ENCODE measurements around the gene RHOXF2. TPM values are rescaled to one million over a fixed set of nuclear protein-coding genes. Genes with fewer than 3 reads are reported as not detected.
"Not testable (repeated sequence)": the region's sequence is repeated elsewhere in the genome, so short reads cannot be mapped to it uniquely, and the experiment has no call there.

RHOXF2 gene
- total RNA-seq, 5 donors from 2014 or later (not counting 1 experiment from before 2014, with no cell fraction given), result 0.09 to 0.10 TPM; not detected in 3

GRCh38 chrX:120128306-120128846, 30.0 kb upstream of the RHOXF2 start:
- H3K27me3 Mint-ChIP-seq; H3K4me3 ChIP-seq (ENCODE audit: control insufficient read depth in 1 of 2, extremely low read depth in 1 of 2, low read length in 1 of 2); H3K27me3 ChIP-seq (replicated peaks in 1 of 2; ENCODE audit: control insufficient read depth in 2 of 2, extremely low read depth in 1 of 2, insufficient read depth in 2 of 2, low read length in 1 of 2); H3K27ac ChIP-seq (ENCODE audit: low read length); H3K9me3 ChIP-seq; H3K27ac Mint-ChIP-seq; H3K36me3 ChIP-seq (ENCODE audit: control insufficient read depth in 2 of 2, extremely low read depth in 1 of 2, insufficient read depth in 1 of 2, low read length in 1 of 2); H3K4me1 Mint-ChIP-seq; ATAC-seq (replicated peaks in 1 of 4); DNase-seq; H3K4me1 ChIP-seq (ENCODE audit: control insufficient read depth in 1 of 2, extremely low read depth in 1 of 2, insufficient read depth in 2 of 2, low read length in 2 of 2); CTCF ChIA-PET; H3K9me3 Mint-ChIP-seq; H3K4me3 Mint-ChIP-seq; H3K36me3 Mint-ChIP-seq; POLR2A ChIA-PET: not testable (repeated sequence)
- 20% methylated on average over 1 of the region's 5 CpGs for WGBS (ENCODE audit: insufficient coverage)

GRCh38 chrX:120136128-120136527, 22.3 kb upstream of the RHOXF2 start:
- CTCF ChIA-PET, result no interaction called here
- no peak overlapping the region for H3K27ac Mint-ChIP-seq
- H3K27ac ChIP-seq (ENCODE audit: low read length), result no peak overlapping the region
- H3K27me3 ChIP-seq (replicated peaks in 1 of 2; ENCODE audit: control insufficient read depth in 2 of 2, extremely low read depth in 1 of 2, insufficient read depth in 2 of 2, low read length in 1 of 2), result no peaks in the 10 kb centered on the region
- POLR2A ChIA-PET, result no interaction called here
- no peak overlapping the region for H3K4me3 ChIP-seq (ENCODE audit: control insufficient read depth in 1 of 2, extremely low read depth in 1 of 2, low read length in 1 of 2)
- 100% methylated on average over 1 of the region's 6 CpGs for WGBS (ENCODE audit: insufficient coverage)
- H3K36me3 ChIP-seq (ENCODE audit: control insufficient read depth in 2 of 2, extremely low read depth in 1 of 2, insufficient read depth in 1 of 2, low read length in 1 of 2), result no peaks in the 10 kb centered on the region
- DNase-seq (peak in 1 of 35 experiments; percentile 0), ATAC-seq (replicated peaks in 1 of 4) (no peak)
- H3K27me3 Mint-ChIP-seq, result peaks cover 0 to 6% of the 10 kb centered on the region in 2 donors
- no peaks in the 10 kb centered on the region for H3K9me3 ChIP-seq
- no peaks in the 10 kb centered on the region for H3K4me1 ChIP-seq (ENCODE audit: control insufficient read depth in 1 of 2, extremely low read depth in 1 of 2, insufficient read depth in 2 of 2, low read length in 2 of 2)
- no peaks in the 10 kb centered on the region for H3K9me3 Mint-ChIP-seq
- H3K4me3 Mint-ChIP-seq, result no peak overlapping the region
- H3K36me3 Mint-ChIP-seq, result no peaks in the 10 kb centered on the region
- peaks cover 0 to 6% (median 3%) of the 10 kb centered on the region in 3 donors for H3K4me1 Mint-ChIP-seq

- no peaks in the 10 kb centered on the region for H3K27me3 ChIP-seq (replicated peaks in 1 of 2; ENCODE audit: control insufficient read depth in 2 of 2, extremely low read depth in 1 of 2, insufficient read depth in 2 of 2, low read length in 1 of 2)
- no peak overlapping the region for H3K27ac ChIP-seq (ENCODE audit: low read length)
- H3K4me3 Mint-ChIP-seq, result no peak overlapping the region
- DNase-seq, result no peak
- H3K36me3 ChIP-seq (ENCODE audit: control insufficient read depth in 2 of 2, extremely low read depth in 1 of 2, insufficient read depth in 1 of 2, low read length in 1 of 2), result no peaks in the 10 kb centered on the region
- POLR2A ChIA-PET, result no interaction called here
- no peak overlapping the region for H3K4me3 ChIP-seq (ENCODE audit: control insufficient read depth in 1 of 2, extremely low read depth in 1 of 2, low read length in 1 of 2)
- no peak for ATAC-seq (replicated peaks in 1 of 4)
- no peaks in the 10 kb centered on the region for H3K36me3 Mint-ChIP-seq
- no peaks in the 10 kb centered on the region for H3K4me1 ChIP-seq (ENCODE audit: control insufficient read depth in 1 of 2, extremely low read depth in 1 of 2, insufficient read depth in 2 of 2, low read length in 2 of 2)
- no peaks in the 10 kb centered on the region for H3K9me3 Mint-ChIP-seq
- CTCF ChIA-PET, result no interaction called here
- H3K4me1 Mint-ChIP-seq, result peaks cover 0 to 9% (median 6%) of the 10 kb centered on the region in 3 donors
- WGBS (ENCODE audit: insufficient coverage), result 74% methylated on average over 3 of the region's 3 CpGs
- no peak overlapping the region for H3K27ac Mint-ChIP-seq
- H3K9me3 ChIP-seq, result no peaks in the 10 kb centered on the region
- peaks cover 0 to 6% of the 10 kb centered on the region in 2 donors for H3K27me3 Mint-ChIP-seq
Measured at GRCh38 chrX:120136840-120137239, 21.6 kb upstream of the RHOXF2 start.

GRCh38 chrX:120137439-120137838, 21.0 kb upstream of the RHOXF2 start:
- no peak overlapping the region for H3K27ac Mint-ChIP-seq
- CTCF ChIA-PET, result no interaction called here

GRCh38 chrX:120140293-120140981, 18.0 kb upstream of the RHOXF2 start:
- H3K4me3 Mint-ChIP-seq, result no peak overlapping the region
- CTCF ChIA-PET, result no interaction called here
- no CpG with 5 or more reads among the region's 11 CpGs for WGBS (ENCODE audit: insufficient coverage)

More at GRCh38 chrX:120137439-120137838, 21.0 kb upstream of the RHOXF2 start:
- H3K36me3 Mint-ChIP-seq, result no peaks in the 10 kb centered on the region
- peaks cover 0 to 8% of the 10 kb centered on the region in 2 donors for H3K27me3 Mint-ChIP-seq
- H3K4me1 Mint-ChIP-seq, result peaks cover 0 to 10% (median 6%) of the 10 kb centered on the region in 3 donors
- H3K27me3 ChIP-seq (replicated peaks in 1 of 2; ENCODE audit: control insufficient read depth in 2 of 2, extremely low read depth in 1 of 2, insufficient read depth in 2 of 2, low read length in 1 of 2), result no peaks in the 10 kb centered on the region
- H3K27ac ChIP-seq (ENCODE audit: low read length), result no peak overlapping the region
- no peaks in the 10 kb centered on the region for H3K36me3 ChIP-seq (ENCODE audit: control insufficient read depth in 2 of 2, extremely low read depth in 1 of 2, insufficient read depth in 1 of 2, low read length in 1 of 2)
- H3K9me3 Mint-ChIP-seq, result no peaks in the 10 kb centered on the region
- POLR2A ChIA-PET, result no interaction called here
- no peaks in the 10 kb centered on the region for H3K4me1 ChIP-seq (ENCODE audit: control insufficient read depth in 1 of 2, extremely low read depth in 1 of 2, insufficient read depth in 2 of 2, low read length in 2 of 2)
- no peaks in the 10 kb centered on the region for H3K9me3 ChIP-seq
- ATAC-seq (replicated peaks in 1 of 4), result no peak
- no peak overlapping the region for H3K4me3 Mint-ChIP-seq
- H3K4me3 ChIP-seq (ENCODE audit: control insufficient read depth in 1 of 2, extremely low read depth in 1 of 2, low read length in 1 of 2), result no peak overlapping the region
- DNase-seq, result no peak
- WGBS (ENCODE audit: insufficient coverage), result no CpG with 5 or more reads among the region's 3 CpGs

GRCh38 chrX:120144178-120144844, 14.1 kb upstream of the RHOXF2 start:
- H3K4me3 ChIP-seq (ENCODE audit: control insufficient read depth in 1 of 2, extremely low read depth in 1 of 2, low read length in 1 of 2), result no peak overlapping the region
- Mint-ChIP-seq H3K4me3 (peak overlapping the region in 1 of 3 donors; percentile 1), H3K4me1 (peaks cover 12 to 37% (median 32%) of the 10 kb centered on the region in 3 donors), H3K27ac (no peak overlapping the region), H3K36me3 (peaks cover 5% of the 10 kb centered on the region), H3K9me3 (no peaks in the 10 kb centered on the region), H3K27me3 (peaks cover 0 to 17% of the 10 kb centered on the region in 2 donors)
- ChIA-PET CTCF (no interaction called here), POLR2A (no interaction called here)
- peaks cover 2 to 9% of the 10 kb centered on the region in 2 experiments for H3K4me1 ChIP-seq (ENCODE audit: control insufficient read depth in 1 of 2, extremely low read depth in 1 of 2, insufficient read depth in 2 of 2, low read length in 2 of 2)
- no peaks in the 10 kb centered on the region for H3K9me3 ChIP-seq
- 92% methylated on average over 6 of the region's 12 CpGs for WGBS (ENCODE audit: insufficient coverage)
- no peaks in the 10 kb centered on the region for H3K27me3 ChIP-seq (replicated peaks in 1 of 2; ENCODE audit: control insufficient read depth in 2 of 2, extremely low read depth in 1 of 2, insufficient read depth in 2 of 2, low read length in 1 of 2)
- no peaks in the 10 kb centered on the region for H3K36me3 ChIP-seq (ENCODE audit: control insufficient read depth in 2 of 2, extremely low read depth in 1 of 2, insufficient read depth in 1 of 2, low read length in 1 of 2)
- DNase-seq (no peak), ATAC-seq (replicated peaks in 1 of 4) (no peak)
- no peak overlapping the region for H3K27ac ChIP-seq (ENCODE audit: low read length)

More at GRCh38 chrX:120140293-120140981, 18.0 kb upstream of the RHOXF2 start:
- no peak overlapping the region for H3K27ac ChIP-seq (ENCODE audit: low read length)
- POLR2A ChIA-PET, result interaction anchor here in 1 of 2 donors (0.6 kb wide), 1 partner anchor 11 kb away, joined by 3 read pairs; no protein-coding TSS in a partner anchor
- DNase-seq (no peak), ATAC-seq (replicated peaks in 1 of 4) (no peak)
- H3K36me3 ChIP-seq (ENCODE audit: control insufficient read depth in 2 of 2, extremely low read depth in 1 of 2, insufficient read depth in 1 of 2, low read length in 1 of 2), result no peaks in the 10 kb centered on the region
- Mint-ChIP-seq H3K9me3 (no peaks in the 10 kb centered on the region), H3K4me1 (peaks cover 4 to 25% (median 21%) of the 10 kb centered on the region in 3 donors), H3K27ac (no peak overlapping the region), H3K27me3 (peaks cover 0 to 17% of the 10 kb centered on the region in 2 donors), H3K36me3 (no peaks in the 10 kb centered on the region)
- H3K4me3 ChIP-seq (ENCODE audit: control insufficient read depth in 1 of 2, extremely low read depth in 1 of 2, low read length in 1 of 2), result no peak overlapping the region
- H3K27me3 ChIP-seq (replicated peaks in 1 of 2; ENCODE audit: control insufficient read depth in 2 of 2, extremely low read depth in 1 of 2, insufficient read depth in 2 of 2, low read length in 1 of 2), result no peaks in the 10 kb centered on the region
- H3K4me1 ChIP-seq (ENCODE audit: control insufficient read depth in 1 of 2, extremely low read depth in 1 of 2, insufficient read depth in 2 of 2, low read length in 2 of 2), result peaks cover 0 to 9% of the 10 kb centered on the region in 2 experiments
- H3K9me3 ChIP-seq, result no peaks in the 10 kb centered on the region
